ENCODE results near the gene CD38. TPM values are rescaled to one million over a fixed set of nuclear protein-coding genes. Genes with fewer than 3 reads are reported as not detected.

The CD38 gene
- total and polyA plus RNA-seq, 2 of the 13 experiments (the other 11 are each of a cell fraction or from before 2014, with no cell fraction given), result not detected

DNA sequence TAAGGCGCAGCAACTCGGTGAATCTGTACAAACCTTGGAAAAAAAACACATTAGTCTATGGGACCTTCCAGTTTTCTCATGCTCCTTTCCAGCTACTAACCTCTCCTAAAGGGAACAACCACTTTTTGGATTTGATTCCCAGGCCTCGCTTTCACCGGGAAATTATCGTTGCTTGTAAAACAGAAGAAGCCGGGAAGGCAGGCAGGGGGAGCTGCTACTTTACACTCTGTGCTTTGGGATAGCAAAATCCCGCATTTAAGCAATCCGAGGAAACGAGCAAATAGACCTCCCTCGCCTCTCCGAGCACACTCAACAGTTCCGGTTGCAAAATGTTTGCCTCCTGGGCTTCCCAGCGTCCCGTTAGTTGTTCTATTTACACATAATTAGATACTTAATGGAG lies 1.2 kb downstream of the CD38 start (continued):
- TF ChIP-seq, protein P1, sequence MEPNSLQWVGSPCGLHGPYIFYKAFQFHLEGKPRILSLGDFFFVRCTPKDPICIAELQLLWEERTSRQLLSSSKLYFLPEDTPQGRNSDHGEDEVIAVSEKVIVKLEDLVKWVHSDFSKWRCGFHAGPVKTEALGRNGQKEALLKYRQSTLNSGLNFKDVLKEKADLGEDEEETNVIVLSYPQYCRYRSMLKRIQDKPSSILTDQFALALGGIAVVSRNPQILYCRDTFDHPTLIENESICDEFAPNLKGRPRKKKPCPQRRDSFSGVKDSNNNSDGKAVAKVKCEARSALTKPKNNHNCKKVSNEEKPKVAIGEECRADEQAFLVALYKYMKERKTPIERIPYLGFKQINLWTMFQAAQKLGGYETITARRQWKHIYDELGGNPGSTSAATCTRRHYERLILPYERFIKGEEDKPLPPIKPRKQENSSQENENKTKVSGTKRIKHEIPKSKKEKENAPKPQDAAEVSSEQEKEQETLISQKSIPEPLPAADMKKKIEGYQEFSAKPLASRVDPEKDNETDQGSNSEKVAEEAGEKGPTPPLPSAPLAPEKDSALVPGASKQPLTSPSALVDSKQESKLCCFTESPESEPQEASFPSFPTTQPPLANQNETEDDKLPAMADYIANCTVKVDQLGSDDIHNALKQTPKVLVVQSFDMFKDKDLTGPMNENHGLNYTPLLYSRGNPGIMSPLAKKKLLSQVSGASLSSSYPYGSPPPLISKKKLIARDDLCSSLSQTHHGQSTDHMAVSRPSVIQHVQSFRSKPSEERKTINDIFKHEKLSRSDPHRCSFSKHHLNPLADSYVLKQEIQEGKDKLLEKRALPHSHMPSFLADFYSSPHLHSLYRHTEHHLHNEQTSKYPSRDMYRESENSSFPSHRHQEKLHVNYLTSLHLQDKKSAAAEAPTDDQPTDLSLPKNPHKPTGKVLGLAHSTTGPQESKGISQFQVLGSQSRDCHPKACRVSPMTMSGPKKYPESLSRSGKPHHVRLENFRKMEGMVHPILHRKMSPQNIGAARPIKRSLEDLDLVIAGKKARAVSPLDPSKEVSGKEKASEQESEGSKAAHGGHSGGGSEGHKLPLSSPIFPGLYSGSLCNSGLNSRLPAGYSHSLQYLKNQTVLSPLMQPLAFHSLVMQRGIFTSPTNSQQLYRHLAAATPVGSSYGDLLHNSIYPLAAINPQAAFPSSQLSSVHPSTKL (CRISPR knock-in tag; IDR thresholded peaks at IDR 0.05), result 0 out of 2 replicates have a peak, but pooled peaks have one; percentile 24
- TF ChIP-seq ZNF496 (CRISPR knock-in tag; IDR thresholded peaks at IDR 0.05; ENCODE audit: insufficient replicate concordance), result no peak
- no peak for TF ChIP-seq MIXL1 (CRISPR knock-in tag; IDR thresholded peaks at IDR 0.05)
- TF ChIP-seq, protein P2, sequence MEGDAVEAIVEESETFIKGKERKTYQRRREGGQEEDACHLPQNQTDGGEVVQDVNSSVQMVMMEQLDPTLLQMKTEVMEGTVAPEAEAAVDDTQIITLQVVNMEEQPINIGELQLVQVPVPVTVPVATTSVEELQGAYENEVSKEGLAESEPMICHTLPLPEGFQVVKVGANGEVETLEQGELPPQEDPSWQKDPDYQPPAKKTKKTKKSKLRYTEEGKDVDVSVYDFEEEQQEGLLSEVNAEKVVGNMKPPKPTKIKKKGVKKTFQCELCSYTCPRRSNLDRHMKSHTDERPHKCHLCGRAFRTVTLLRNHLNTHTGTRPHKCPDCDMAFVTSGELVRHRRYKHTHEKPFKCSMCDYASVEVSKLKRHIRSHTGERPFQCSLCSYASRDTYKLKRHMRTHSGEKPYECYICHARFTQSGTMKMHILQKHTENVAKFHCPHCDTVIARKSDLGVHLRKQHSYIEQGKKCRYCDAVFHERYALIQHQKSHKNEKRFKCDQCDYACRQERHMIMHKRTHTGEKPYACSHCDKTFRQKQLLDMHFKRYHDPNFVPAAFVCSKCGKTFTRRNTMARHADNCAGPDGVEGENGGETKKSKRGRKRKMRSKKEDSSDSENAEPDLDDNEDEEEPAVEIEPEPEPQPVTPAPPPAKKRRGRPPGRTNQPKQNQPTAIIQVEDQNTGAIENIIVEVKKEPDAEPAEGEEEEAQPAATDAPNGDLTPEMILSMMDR (CRISPR knock-in tag; IDR thresholded peaks at IDR 0.05), result peak; percentile 52
- no peak for TF ChIP-seq BORCS8-MEF2B (CRISPR knock-in tag; IDR thresholded peaks at IDR 0.05)
- TF ChIP-seq RFXAP (CRISPR knock-in tag; IDR thresholded peaks at IDR 0.05; ENCODE audit: borderline replicate concordance), result no peak
- no peak for TF ChIP-seq FOSL1 (CRISPR knock-in tag; IDR thresholded peaks at IDR 0.05; ENCODE audit: borderline replicate concordance)
- TF ChIP-seq ZNF484 (CRISPR knock-in tag; IDR thresholded peaks at IDR 0.05; ENCODE audit: borderline replicate concordance, low read depth), result no peak
- TF ChIP-seq TARDBP (CRISPR knock-in tag; IDR thresholded peaks at IDR 0.05), result no peak
- no peak for TF ChIP-seq HOXA3 (CRISPR knock-in tag; IDR thresholded peaks at IDR 0.05)
- TF ChIP-seq, protein P3, sequence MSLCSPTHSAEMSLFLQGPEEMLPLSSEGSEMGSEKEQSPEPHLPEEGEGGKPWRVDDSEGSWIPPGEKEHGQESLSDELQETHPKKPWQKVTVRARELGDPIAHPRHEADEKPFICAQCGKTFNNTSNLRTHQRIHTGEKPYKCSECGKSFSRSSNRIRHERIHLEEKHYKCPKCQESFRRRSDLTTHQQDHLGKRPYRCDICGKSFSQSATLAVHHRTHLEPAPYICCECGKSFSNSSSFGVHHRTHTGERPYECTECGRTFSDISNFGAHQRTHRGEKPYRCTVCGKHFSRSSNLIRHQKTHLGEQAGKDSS (CRISPR knock-in tag; IDR thresholded peaks at IDR 0.05; ENCODE audit: borderline replicate concordance, low read depth), result 0 out of 2 replicates have a peak, but pooled peaks have one; percentile 38
- TF ChIP-seq, protein P4, sequence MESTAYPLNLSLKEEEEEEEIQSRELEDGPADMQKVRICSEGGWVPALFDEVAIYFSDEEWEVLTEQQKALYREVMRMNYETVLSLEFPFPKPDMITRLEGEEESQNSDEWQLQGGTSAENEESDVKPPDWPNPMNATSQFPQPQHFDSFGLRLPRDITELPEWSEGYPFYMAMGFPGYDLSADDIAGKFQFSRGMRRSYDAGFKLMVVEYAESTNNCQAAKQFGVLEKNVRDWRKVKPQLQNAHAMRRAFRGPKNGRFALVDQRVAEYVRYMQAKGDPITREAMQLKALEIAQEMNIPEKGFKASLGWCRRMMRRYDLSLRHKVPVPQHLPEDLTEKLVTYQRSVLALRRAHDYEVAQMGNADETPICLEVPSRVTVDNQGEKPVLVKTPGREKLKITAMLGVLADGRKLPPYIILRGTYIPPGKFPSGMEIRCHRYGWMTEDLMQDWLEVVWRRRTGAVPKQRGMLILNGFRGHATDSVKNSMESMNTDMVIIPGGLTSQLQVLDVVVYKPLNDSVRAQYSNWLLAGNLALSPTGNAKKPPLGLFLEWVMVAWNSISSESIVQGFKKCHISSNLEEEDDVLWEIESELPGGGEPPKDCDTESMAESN (CRISPR knock-in tag; conservative IDR thresholded peaks at IDR 0.05), result no peak
- 0 out of 2 replicates have a peak, but pooled peaks have one; percentile 16 for TF ChIP-seq FOXA3 (CRISPR knock-in tag; IDR thresholded peaks at IDR 0.05)
- no peak for TF ChIP-seq TBX3 (IDR thresholded peaks at IDR 0.05; ENCODE audit: borderline replicate concordance)
- TF ChIP-seq, protein P5, sequence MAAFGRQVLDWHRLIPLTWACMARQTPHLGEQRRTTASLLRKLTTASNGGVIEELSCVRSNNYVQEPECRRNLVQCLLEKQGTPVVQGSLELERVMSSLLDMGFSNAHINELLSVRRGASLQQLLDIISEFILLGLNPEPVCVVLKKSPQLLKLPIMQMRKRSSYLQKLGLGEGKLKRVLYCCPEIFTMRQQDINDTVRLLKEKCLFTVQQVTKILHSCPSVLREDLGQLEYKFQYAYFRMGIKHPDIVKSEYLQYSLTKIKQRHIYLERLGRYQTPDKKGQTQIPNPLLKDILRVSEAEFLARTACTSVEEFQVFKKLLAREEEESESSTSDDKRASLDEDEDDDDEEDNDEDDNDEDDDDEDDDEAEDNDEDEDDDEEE (CRISPR knock-in tag; IDR thresholded peaks at IDR 0.05), result no peak
- TF ChIP-seq KLF15 (CRISPR knock-in tag; IDR thresholded peaks at IDR 0.05; ENCODE audit: borderline replicate concordance), result no peak
- peak; percentile 31; the same call in 1 of the 2 replicates for TF ChIP-seq ETV5 (CRISPR knock-in tag; IDR thresholded peaks at IDR 0.05; ENCODE audit: borderline replicate concordance)
- TF ChIP-seq, protein P6, sequence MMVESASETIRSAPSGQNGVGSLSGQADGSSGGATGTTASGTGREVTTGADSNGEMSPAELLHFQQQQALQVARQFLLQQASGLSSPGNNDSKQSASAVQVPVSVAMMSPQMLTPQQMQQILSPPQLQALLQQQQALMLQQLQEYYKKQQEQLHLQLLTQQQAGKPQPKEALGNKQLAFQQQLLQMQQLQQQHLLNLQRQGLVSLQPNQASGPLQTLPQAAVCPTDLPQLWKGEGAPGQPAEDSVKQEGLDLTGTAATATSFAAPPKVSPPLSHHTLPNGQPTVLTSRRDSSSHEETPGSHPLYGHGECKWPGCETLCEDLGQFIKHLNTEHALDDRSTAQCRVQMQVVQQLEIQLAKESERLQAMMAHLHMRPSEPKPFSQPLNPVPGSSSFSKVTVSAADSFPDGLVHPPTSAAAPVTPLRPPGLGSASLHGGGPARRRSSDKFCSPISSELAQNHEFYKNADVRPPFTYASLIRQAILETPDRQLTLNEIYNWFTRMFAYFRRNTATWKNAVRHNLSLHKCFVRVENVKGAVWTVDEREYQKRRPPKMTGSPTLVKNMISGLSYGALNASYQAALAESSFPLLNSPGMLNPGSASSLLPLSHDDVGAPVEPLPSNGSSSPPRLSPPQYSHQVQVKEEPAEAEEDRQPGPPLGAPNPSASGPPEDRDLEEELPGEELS (CRISPR knock-in tag; IDR thresholded peaks at IDR 0.05), result 0 out of 2 replicates have a peak, but pooled peaks have one; percentile 18
